Hematopoietic multipotent progenitor cell treated with erythropoietin and hydrocortisone succinate and interleukin-3 and kit ligand, for 6 days (in vitro differentiated cells): ENCODE data around the gene GPD1L.

Experiments used
- DNase-seq: peaks from one replicate; pipeline ENCODE4 v3.0.0-alpha.2; 2015

GPD1L gene

DNA sequence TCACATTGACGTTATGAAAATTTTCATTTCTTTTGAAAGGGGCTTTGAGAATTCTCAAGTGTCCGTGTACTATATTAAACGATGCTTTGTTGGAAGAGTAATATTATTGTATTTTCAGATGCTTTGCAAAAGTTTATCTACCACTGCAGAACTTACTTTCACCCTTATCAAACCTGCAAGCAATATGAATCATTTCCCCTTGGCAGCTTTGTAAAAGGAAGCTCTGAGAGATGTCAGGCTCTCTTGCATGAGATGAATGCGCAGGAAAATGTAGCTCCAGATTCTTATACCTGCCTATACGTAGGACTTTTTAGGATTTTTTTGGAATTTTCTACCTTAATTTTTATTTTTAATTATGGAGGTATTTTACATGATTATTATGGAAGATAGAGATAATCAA, 34.5 kb downstream of the GPD1L start:
- DNase-seq = peak; percentile 87

DNA sequence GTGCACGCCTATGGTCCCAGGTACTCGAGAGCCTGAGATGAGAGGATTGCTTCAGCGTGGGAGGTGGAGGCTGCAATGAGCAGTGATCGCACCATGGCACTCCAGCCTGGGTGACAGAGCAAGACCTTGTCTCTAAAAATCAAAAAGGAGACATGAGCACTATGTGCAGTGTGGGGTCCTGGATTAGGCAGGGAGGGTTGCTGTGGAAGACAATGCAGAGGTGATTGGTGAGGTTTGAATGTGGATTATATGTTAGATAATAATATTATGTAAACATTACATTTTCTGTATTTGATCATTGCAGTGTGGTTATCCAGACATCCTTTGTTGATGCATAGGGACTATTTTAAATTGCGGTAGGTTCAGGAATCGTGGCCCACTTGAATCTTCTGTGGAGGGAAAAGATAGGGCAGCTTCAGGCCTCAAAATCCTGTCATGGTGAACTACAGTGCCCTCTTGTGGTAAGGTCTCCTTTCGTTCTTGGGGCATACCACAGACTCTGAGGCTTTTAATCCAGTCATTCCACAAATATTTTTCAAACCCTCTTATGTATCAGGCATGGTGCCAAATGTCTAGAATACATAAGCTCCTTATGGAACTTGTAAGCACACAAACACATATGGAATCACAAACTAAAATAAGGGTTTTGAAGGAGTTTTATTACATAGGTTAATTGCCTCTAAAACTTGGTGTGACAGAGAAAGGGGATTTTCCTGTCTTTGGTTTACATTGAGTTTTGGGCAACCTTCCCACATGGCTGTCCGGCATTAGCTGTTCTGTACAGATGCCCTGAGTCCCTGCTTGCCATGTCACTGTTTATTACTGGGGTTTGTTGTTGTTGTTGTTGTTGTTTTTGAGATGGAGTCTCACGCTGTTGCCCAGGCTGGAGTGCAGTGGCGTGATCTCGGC, 37.7 kb downstream of the GPD1L start:
- DNase-seq = peak; percentile 91

DNA sequence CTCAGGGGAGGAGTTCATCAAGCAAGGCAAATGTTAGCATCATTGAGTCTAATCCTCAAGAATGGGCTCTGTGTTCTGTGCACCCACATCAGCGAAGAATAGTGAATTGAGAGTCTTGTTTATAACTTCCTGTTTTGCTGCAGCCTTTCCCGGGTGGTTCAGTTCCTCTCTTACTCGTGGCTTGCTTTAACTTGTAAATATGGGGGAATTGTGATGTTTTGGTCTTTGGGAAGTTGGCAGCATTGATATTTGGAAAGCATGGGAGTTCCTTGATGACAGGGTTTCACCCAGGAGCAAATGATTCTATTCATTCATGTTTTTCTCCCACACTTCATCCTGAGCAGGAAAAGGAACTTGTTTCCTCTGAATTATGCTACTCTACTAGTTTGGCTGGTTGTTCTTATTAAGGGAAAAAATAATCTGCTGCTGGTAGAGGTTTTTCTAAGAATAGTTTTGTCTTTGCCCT, 40.4 kb downstream of the GPD1L start:
- DNase-seq = no peak

DNA sequence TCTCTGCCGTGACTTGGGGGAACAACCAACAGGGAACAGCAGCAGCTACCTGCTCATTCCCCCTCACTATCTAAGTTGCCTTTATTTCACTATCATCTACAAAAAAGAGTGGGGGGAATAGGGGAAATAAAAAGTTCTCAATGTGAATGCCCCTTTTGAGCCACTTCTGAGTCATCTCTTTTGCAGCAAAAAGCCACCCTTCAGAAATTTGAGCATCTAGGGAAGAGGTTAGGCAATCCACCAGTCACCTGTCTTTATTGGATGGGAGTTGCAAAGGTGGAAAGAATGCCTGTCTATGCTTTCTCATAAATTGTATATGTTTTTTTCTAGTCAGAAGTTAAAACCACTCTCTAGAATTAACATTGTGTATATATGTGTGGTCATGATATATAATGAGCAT, 41.1 kb downstream of the GPD1L start:
- no peak for DNase-seq

DNA sequence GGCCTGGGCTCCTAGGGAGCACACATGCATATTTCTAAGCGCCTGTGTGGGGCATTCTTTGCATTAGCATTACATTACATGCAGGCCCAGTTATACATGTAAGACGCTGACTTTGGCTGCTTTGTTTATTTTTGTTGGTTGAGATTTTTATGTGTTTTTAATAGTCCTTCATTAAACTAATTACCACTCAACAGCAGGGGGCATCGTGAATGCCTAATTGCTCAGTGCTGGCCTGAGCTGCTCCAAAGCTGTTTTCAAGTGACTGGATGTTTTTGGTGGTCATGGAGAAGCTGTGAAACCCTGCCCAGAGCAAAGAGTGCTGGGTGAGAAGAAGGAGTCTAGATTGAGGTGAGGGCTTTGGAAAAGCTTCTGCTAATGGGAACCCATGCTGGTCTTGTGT, 41.5 kb downstream of the GPD1L start:
- no peak for DNase-seq

DNA sequence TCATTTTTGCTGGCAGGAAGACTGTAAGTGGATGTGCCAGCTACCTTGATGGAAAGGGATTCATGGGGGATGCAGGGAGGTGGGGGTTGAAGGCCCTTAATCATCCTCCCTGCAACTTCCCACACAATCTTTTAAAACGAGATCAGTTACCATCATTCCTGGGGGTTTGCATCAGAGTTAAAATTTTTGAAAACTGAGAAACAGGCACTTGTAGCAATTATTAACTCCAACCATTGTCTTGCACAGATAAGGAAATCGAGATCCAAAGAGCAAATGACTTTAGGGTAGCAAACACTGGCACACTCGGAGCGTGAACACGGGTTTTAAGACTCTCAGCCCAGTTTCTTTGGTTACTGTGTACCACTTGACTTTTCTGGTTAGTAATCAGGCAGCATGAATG, 41.9 kb downstream of the GPD1L start:
- DNase-seq = no peak

DNA sequence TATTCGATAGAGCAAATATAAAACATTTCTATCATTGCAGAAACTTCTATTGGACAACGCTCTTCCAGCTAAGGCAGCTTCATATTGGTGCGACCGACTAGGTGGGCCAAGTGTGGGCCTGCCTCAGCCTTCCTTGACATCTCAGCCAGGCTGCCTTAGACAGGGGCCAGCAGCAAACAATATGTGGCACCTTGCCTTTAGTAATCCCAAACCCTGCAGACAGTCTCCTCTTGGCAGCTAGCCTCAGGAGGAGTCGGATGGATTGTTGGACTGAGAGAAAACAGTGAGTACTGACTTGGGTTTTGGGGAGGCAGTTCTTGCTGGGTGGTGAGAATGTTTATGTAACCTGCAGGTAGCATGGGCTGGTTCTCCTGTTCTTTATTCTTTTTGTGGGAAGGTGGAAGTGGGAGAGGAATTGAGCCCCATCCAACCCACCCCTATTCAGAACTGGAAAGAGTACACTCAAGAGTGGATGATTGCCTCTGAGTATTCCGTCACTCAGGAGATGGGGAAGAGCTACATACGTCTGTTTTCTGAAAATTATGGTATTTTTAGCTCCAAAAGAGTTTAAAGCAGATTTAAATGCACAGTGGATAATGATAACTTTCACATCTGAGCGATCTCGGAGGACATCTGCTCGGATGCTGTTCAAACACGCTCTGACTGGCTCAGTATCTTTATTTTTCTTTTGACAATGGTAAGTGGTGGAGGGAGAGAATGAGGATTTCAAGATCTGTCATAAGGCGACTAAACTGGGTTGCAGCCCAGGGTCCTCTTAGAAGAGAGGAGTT, 47.2 kb downstream of the GPD1L start:
- no peak for DNase-seq

DNA sequence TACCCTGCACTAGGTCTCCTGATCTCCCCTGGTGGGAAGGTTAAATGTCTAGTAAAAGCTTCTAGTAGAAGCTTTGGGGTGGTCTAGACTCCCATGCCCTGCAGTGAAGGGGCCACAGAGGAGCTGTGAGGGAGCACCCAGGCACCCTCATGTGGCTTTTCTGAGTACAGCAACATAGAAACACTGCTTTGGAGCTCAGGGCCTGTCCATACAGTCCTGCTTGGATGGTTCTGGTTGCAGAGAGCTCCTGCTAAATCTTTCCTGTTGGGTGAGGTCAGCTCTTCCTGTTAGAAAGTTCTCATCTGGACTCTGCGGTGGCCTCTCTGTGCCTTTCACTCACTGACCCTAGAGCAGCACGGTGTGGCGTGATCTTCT, 47.8 kb downstream of the GPD1L start:
- no peak for DNase-seq

DNA sequence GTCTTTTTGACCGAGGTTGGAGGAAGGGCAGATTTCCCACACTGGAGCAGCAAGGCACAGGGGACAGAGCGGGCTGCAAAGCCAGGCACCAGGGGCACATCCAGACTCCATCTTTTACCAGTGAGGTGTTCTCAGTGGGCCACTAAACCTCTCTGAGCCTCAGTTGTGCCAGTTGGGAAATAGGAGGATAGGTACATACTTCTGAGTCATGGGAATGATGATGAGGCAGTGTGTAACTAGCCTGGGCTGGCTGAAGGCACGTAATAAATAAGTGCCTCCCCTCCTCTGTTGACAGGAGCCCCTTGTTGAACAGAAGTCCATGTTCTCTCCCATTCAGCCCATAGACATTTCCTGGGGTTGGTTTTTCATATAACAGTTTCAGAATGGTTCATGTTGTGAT, 48.7 kb downstream of the GPD1L start:
- no peak for DNase-seq

DNA sequence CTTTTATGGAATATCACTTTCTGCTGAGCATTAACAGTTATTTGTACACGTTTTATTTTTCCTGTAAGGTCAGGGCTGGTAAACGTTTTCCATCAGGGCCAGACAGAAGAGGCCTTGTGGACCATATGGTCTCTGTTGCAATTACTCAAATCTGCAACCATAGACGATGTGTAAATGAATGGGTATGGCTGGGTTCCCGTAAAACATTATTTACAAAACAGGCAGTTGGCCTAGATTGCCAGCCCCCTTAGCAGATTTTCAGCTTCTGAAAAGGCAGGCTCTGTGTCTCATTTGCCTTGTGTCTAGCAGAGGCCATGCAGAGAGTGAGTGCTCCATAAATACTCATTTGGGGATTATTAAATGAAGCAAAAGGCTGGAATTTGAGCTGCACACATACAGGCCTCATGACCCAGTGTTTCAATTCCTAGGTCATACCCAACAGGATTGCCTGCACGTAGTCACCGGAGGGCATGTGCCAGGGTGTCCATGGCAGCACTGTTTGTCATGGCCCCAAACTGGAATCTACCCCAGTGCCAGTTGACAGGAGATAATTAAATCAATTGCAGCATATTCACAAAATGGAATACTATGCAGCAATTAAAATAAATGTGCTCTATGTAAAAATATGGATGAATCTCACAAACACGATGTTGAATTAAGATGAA, 51.3 kb downstream of the GPD1L start:
- DNase-seq = no peak

DNA sequence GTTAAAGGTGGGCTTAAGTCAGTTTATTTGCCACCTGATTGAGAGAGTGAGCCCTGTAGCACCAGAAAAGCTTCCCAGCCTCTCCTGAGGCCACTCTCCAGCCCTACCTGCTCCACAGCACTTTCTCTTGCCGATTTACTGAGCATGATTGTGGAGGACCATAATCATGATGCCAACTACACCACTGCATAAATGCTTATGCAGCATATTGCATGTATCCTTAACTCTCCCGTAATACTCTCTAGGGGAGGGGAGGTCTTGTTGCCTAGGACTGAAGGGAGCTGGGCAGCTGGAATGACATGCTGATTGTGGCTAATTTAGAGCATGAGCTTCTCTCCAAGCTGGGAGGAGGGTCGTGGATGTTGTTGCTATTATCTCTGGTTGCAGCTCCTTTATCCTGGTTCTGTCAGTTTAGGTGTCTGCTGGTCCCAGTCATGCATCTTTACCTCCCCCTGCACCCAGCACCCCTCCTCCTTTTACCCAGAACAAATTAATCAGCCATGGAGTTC, 54.3 kb downstream of the GPD1L start:
- no peak for DNase-seq

DNA sequence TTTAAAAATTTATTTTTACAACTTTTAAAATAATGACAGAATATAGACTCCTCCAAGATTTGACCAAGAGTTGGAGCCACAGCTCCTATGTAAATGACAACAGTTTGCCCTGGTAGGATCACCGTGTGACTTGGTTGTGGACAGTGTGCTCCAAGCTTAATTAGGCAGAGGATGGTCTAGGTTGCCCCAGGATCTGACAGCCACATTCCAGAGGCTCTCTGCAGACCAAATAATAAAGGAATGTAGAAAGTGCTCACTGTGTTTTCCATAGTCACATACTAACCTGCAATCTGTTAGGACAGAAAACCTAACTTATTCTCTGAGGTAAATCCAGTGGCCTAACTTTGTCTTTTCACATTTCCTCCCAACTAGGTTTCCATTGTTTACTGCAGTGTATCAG, 59.0 kb downstream of the GPD1L start:
- no peak for DNase-seq

DNA sequence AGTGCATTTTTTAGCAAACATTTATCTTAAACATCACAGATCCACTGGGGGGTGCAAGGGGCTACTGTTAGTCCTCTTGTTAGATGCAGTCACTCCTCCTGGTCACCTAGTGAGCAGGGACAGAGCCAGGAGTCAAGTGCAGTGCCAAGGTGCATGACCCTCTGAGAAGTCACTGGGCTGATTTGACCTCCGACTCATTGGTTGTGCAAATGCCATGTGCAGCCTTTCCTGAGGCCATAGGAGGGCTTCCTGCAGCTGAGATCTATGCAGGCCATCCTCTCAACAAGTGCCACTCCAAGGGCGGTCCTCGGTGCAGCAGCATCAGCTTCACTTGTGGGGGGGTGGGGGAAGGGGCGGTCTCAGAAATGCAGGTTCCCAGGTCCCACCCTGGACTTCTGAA, 60.2 kb downstream of the GPD1L start:
- DNase-seq = no peak

DNA sequence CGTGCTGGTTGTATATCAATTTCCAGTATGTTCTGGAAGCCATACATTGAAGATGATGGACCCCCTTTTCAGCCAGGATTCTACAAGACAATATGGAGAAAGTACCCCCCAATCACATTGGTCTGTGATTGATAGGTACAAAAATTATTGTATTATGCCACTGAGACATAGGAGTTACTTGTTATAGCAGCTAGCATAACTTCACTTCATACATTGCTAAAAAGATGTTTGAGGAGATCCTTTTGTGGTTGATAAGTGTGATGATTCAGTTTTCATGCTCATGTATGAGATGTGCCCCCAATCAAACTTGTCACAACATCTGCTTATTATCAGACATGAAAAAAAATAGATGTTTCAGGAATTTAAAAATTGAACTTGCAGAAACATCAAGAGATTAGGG, 66.0 kb downstream of the GPD1L start:
- no peak for DNase-seq

DNA sequence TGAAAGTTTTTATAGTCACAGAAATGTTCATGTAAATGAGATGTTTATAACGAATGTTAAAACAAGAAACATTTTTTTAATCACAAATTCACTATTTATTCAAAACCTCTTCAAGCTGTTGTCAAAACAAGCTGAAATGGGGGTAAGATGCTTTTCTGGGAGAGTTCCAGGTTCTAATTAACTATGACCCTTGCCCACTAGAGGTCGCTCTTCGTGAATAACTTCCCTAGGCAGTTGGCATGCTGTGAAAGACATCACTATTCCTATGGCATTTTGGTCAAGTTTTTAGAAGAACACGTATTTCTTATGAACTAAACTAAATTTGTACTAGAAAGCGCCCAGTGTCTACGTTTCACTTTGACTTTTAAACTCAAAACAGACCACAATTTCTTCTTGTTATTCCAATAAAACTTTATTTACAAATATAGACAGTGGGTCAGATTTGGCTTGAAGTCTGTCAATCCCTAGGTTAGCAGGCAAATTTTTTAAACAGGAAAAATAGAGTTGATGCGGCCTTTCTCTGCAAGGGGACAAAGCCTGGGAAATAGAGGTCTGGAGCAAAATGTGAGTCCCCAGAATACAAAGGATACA, 69.3 kb downstream of the GPD1L start:
- DNase-seq = peak; percentile 95

DNA sequence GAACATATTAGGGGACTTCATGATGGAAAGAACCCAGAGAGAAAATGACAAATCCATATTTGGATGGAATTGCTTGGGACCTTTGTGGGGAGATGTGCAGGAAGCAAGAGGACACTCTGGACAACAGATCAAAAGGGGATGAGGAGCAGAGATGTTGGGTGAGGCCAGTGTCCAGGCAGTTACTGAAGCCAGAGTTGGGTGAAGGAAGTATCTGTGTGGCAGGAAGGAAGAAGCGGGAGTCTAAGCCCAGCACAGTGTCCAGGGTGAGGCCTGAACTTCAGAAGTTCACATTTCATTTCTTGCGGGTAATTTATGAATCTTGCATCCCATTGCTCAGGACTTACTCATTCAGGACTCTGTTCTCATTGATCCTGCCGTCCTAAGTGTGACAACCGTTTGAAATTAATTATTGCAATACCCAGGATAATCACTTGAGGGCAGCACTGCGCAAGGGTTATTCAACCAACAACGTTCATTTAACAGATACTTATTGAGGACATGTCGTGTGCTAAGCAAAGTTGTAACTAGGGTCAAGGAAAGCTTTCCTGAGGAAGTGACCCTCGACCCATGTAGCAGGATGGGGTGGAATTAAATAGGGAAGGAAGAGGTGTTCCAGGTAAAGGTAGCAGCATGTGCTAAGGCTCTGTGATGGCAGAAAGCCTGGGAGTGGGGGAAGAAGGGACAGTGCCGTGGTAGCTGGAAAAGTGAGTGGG, 70.7 kb downstream of the GPD1L start:
- peak; percentile 85 for DNase-seq

DNA sequence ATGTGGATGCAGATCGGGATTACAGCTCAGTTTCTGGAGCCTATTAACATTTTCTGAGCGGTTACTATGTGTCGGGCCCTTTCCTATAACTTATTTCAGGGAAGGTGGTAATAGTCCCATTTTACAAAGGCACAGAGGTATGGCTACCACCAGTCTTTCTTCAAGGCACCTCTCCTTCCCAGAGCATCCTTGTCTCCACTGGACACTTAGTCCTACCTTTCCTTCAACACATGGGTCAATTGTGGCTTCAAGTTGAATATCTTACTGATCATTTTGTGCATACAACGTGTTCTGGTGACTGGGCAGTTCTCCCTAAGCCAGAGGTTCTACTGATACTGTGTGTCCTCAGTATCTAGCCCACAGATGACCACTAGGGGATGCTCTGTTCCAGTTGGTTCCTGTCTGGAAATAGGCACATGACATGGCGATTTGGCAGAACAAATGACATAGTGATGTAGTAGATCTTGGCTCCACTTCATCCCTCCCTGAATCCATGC, 71.3 kb downstream of the GPD1L start:
- peak; percentile 93 for DNase-seq

DNA sequence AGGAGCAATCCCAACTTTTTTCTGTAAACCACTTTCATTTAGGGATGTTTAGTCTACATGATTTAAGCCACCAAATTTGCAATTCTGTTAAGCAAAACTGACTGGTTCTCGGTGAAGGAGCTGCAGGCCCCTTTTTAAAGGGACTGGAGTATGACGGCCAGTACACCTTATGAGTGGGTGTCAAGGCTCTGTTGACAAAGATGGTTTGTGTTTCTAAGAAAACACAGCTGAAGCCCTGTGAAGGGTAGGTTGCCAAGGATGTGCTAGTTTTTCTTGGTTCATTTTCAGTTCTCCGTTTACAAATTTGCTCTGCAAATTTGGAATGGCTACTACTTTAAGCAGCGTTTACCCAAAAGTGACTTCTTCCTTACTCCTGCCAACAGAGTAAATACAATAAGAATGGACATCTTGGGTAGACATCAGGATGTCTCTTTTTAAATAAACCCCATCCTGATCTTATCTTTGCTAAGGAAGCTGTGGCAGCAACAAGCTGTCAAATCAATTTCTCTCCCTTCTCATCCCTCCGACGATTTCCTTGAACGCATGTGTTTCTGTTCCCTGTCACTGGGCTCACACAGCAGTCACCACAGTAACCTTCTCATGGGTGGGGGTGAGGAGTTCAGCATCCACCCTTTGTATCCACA, 73.8 kb downstream of the GPD1L start:
- no peak for DNase-seq

DNA sequence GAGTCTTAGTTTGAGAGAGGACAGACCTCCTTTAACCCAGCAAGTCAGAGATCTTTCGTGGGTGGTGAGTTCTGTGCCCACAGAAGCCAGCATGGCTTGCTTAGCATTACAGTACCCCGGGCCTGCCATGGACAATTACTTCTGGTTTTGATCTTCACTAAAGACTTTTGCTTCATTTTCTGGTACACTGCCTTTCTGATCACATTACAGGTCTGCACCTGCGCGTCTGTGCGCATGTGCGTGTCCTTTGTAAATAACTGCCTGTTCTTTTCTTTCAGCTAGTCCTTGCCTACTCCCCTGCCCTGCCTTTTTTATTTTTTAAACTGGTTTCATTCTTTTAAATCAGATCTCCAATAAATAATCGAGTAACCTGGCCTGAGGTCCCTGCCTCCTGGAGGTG, 74.9 kb downstream of the GPD1L start:
- no peak for DNase-seq

DNA sequence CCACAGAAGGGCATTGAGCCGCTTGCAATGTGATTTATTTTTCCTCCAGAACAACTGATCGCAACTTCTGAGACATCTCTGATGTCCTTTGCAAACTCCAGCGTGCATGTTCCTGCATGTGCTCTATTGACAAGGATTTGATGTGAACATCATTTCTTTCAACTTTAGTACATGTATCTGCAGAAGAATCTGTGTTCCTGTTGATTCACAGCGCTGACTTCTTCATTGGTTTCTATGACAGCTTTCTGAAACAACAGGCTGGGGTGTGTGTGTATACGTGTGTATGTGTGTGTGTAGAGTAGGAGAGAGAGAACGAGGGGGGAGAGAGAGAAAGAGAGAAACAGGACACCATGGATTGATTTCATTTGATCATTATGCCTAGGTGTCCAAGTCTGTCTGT, 75.4 kb downstream of the GPD1L start:
- no peak for DNase-seq

DNA sequence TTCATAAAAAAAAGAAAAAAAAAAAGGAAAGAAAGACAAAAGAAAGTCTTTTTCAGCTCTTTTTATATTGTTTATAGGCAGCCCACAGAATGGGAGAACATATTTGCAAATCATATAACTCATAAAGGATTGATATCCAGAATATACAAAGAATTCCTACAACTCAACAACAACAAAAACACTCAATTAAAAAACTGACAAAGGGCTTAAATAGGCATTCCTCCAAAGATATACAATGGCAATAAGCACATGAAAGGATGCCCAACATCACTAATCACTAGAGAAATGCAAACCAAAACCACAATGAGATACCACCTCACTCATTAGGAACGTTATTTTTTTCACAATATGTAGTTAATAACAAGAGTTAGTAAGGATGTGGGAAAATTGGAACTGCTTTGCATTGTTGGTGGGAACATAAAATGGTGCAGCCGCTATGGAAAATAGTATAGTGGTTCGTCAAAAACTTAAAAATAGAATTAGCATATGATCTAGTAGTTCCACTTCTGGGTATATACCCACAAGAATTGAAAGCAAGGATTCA, 77.8 kb downstream of the GPD1L start:
- DNase-seq = no peak
